CD14-positive monocyte (primary cell): ENCODE measurements around the gene SECISBP2. TPM values are rescaled to one million over a fixed set of nuclear protein-coding genes. Genes with fewer than 3 reads are reported as not detected.

Source experiments
- DNase-seq, 3 donors: peaks; one replicate each; pipeline ENCODE4 v3.0.0-alpha.2; 2011 to 2022
- H2AFZ ChIP-seq: 2 replicates; pipeline ENCODE4 v1.6.0; 2012; ENCODE audit warnings: mild to moderate bottlenecking, low read depth, low read length, inconsistent platforms; ENCODE audit not compliant: insufficient read depth, poor library complexity, severe bottlenecking
- H3K27ac ChIP-seq, 2 donors: 1 replicate in 1 of 2; 2 replicates in 1 of 2; pipeline ENCODE4 v1.5.1; 2012 to 2013; ENCODE audit warnings: low read length in 2 of 2, control low read depth in 1 of 2, inconsistent platforms in 1 of 2, low read depth in 1 of 2, mild to moderate bottlenecking in 1 of 2
- H3K27me3 ChIP-seq, 2 donors: one replicate each; pipeline versions ENCODE4 v1.6.0 to v1.6.1; 2011 to 2013; ENCODE audit warnings: low read length in 2 of 2; ENCODE audit not compliant: control insufficient read depth in 2 of 2, insufficient read depth in 2 of 2
- H3K36me3 ChIP-seq, 2 donors: replicated peaks in 1 of 2; 1 replicate in 1 of 2; 2 replicates in 1 of 2; pipeline versions ENCODE4 v1.5.1 to v1.6.1; 2012 to 2013; ENCODE audit warnings: low read length in 2 of 2, control low read depth in 1 of 2, inconsistent platforms in 1 of 2, mild to moderate bottlenecking in 1 of 2; ENCODE audit not compliant: insufficient read depth in 2 of 2, control insufficient read depth in 1 of 2
- H3K4me1 ChIP-seq, 2 donors: 1 replicate in 1 of 2; 2 replicates in 1 of 2; pipeline versions ENCODE4 v1.5.1 to v1.6.1; 2012 to 2013; ENCODE audit warnings: low read length in 2 of 2, control low read depth in 1 of 2, inconsistent platforms in 1 of 2, mild to moderate bottlenecking in 1 of 2, moderate library complexity in 1 of 2; ENCODE audit not compliant: insufficient read depth in 2 of 2, control insufficient read depth in 1 of 2
- H3K4me2 ChIP-seq: replicated peaks from 2 replicates; pipeline ENCODE3; 2012; ENCODE audit warnings: low read length, moderate library complexity, mild to moderate bottlenecking; ENCODE audit not compliant: poor library complexity, severe bottlenecking; ENCODE audit errors: extremely low read depth
- H3K4me3 ChIP-seq, 3 experiments: fragments of 200-600 bp in 1 of 3; sonication (generic) in 1 of 3; replicated peaks in 1 of 3; 1 replicate in 2 of 3; 2 replicates in 1 of 3; pipeline ENCODE4 v1.5.1; 2011 to 2013; ENCODE audit warnings: low read length in 3 of 3, mild to moderate bottlenecking in 3 of 3, control low read depth in 2 of 3, low read depth in 2 of 3, inconsistent platforms in 1 of 3, moderate library complexity in 1 of 3
- H3K79me2 ChIP-seq: 2 replicates; pipeline ENCODE4 v1.6.0; 2012; ENCODE audit warnings: mild to moderate bottlenecking, control low read depth, inconsistent platforms, low read length, moderate library complexity; ENCODE audit not compliant: insufficient read depth
- H3K9ac ChIP-seq: 2 replicates; pipeline ENCODE4 v1.6.0; 2017; ENCODE audit warnings: low read length, mild to moderate bottlenecking; ENCODE audit not compliant: insufficient read depth, poor library complexity, severe bottlenecking
- H3K9me3 ChIP-seq, 2 donors: replicated peaks in 1 of 2; 1 replicate in 1 of 2; 2 replicates in 1 of 2; pipeline versions ENCODE4 v1.5.1 to v1.6.1; 2012 to 2013; ENCODE audit warnings: low read length in 2 of 2, control low read depth in 1 of 2; ENCODE audit not compliant: control insufficient read depth in 1 of 2, insufficient read depth in 1 of 2
- H4K20me1 ChIP-seq: 2 replicates; pipeline ENCODE4 v1.6.0; 2012; ENCODE audit warnings: mild to moderate bottlenecking, low read length, control low read depth, moderate library complexity; ENCODE audit not compliant: insufficient read depth
- H3K27ac Mint-ChIP-seq, 7 donors: one replicate each; pipeline ENCODE4 v1.8.0; 2020; ENCODE audit warnings: mild to moderate bottlenecking in 7 of 7, mixed read lengths in 7 of 7, moderate library complexity in 6 of 7, inconsistent platforms in 2 of 7
- H3K27me3 Mint-ChIP-seq, 3 donors: one replicate each; pipeline ENCODE4 v1.8.0; 2021 to 2022; ENCODE audit warnings: low read depth in 3 of 3, mild to moderate bottlenecking in 3 of 3, mixed read lengths in 3 of 3, moderate library complexity in 3 of 3, inconsistent platforms in 1 of 3
- H3K36me3 Mint-ChIP-seq, 2 donors: one replicate each; pipeline ENCODE4 v1.8.0; 2020; ENCODE audit warnings: mixed read lengths in 2 of 2, inconsistent platforms in 1 of 2, mild to moderate bottlenecking in 1 of 2
- H3K4me1 Mint-ChIP-seq: one replicate; pipeline ENCODE4 v1.8.0; 2020; ENCODE audit warnings: mild to moderate bottlenecking, mixed read lengths
- H3K4me3 Mint-ChIP-seq, 2 donors: one replicate each; pipeline ENCODE4 v1.8.0; 2020; ENCODE audit warnings: mild to moderate bottlenecking in 2 of 2, mixed read lengths in 2 of 2, moderate library complexity in 1 of 2
- H3K9me3 Mint-ChIP-seq, 7 donors: one replicate each; pipeline ENCODE4 v1.8.0; 2020 to 2022; ENCODE audit warnings: mixed read lengths in 7 of 7, mild to moderate bottlenecking in 6 of 7, moderate library complexity in 6 of 7, inconsistent platforms in 2 of 7
- CTCF ChIP-seq: fragments of 200-600 bp; IDR thresholded peaks from one replicate; pipeline ENCODE4 v1.8.0; 2022; ENCODE audit warnings: antibody characterized with exemption, mild to moderate bottlenecking
- WGBS: methylation state at CpG from one replicate; pipeline ENCODE4 v1.1.5; 2013; ENCODE audit warnings: missing lambda C conversion rate; ENCODE audit not compliant: insufficient coverage; 5-methylcytosine and 5-hydroxymethylcytosine counted together
- intact Hi-C, 2 donors: fragments of 100-400 bp; cut with micrococcal nuclease; formaldehyde crosslinking; loops; one replicate each; pipeline versions ENCODE4 v1.15.0 to v1.15.1; 2023
- polyA plus RNA-seq, 3 donors: library from polyadenylated mRNA; depleted of rRNA in 1 of 3; unstranded in 2 of 3; stranded (reverse) in 1 of 3; fragments of 300-500 nt in 2 of 3; fragments of >200 nt in 1 of 3; fragmentation: Illumina TruSeq in 2 of 3; gene quantifications; 1 replicate in 2 of 3; 2 replicates in 1 of 3; pipeline ENCODE4 v1.2.3, GENCODE V29; 2012 to 2021

SECISBP2 gene
- polyA plus RNA-seq, 3 donors: 8.6 to 51.4 (median 9.8) TPM

GRCh38 chr9:89374176-89374575 is 55.9 kb downstream of the SECISBP2 start:
- Mint-ChIP-seq H3K36me3 (peaks cover 30 to 41% of the 10 kb centered on the region in 2 donors), H3K4me3 (no peak overlapping the region), H3K27me3 (no peaks in the 10 kb centered on the region), H3K4me1 (peaks cover 27% of the 10 kb centered on the region), H3K27ac (peak overlapping the region in 4 of 7 donors; percentile 4 to 49 (median 44)), H3K9me3 (peaks cover 0 to 2% (median 0%) of the 10 kb centered on the region in 7 donors)
- Histone ChIP-seq H3K4me1 (peaks cover 14 to 21% of the 10 kb centered on the region in 2 donors), H3K27ac (peak overlapping the region; percentile 18 to 40), H2AFZ (no peak overlapping the region), H4K20me1 (peaks cover 28% of the 10 kb centered on the region), H3K36me3 (peaks cover 31 to 68% of the 10 kb centered on the region in 2 donors), H3K9me3 (no peaks in the 10 kb centered on the region), H3K4me2 (no peak overlapping the region), H3K4me3 (no peak overlapping the region), H3K9ac (no peak overlapping the region), H3K79me2 (peaks cover 7% of the 10 kb centered on the region), H3K27me3 (no peaks in the 10 kb centered on the region)
- 26% methylated on average over 3 of the region's 4 CpGs for WGBS
- no peak for TF ChIP-seq CTCF
- DNase-seq: no peak
- intact Hi-C loops: no loop called here

- intact Hi-C loops: loop anchor here in 1 of 2 donors (5.0 kb wide), 1 partner anchor 182 kb away; no protein-coding TSS in a partner anchor
- H3K4me1 ChIP-seq: peaks cover 25 to 32% of the 10 kb centered on the region in 2 donors
- H3K27ac ChIP-seq: peak overlapping the region; percentile 23 to 54
- peaks cover 0 to 2% (median 0%) of the 10 kb centered on the region in 7 donors for H3K9me3 Mint-ChIP-seq
- peak overlapping the region in 1 of 2 donors; percentile 39 for H3K4me3 Mint-ChIP-seq
- WGBS: 41% methylated on average over 6 of the region's 8 CpGs
- no peaks in the 10 kb centered on the region for H3K9me3 ChIP-seq
- no peak overlapping the region for H3K4me3 ChIP-seq
- no peak overlapping the region for H3K9ac ChIP-seq
- H3K27ac Mint-ChIP-seq: peak overlapping the region; percentile 40 to 77 (median 68)
- no peak overlapping the region for H2AFZ ChIP-seq
- H3K79me2 ChIP-seq: peaks cover 7% of the 10 kb centered on the region
- peaks cover 38% of the 10 kb centered on the region for H3K4me1 Mint-ChIP-seq
- no peak overlapping the region for H3K4me2 ChIP-seq
- H3K27me3 Mint-ChIP-seq: no peaks in the 10 kb centered on the region
- peaks cover 34 to 42% of the 10 kb centered on the region in 2 donors for H3K36me3 Mint-ChIP-seq
- H3K36me3 ChIP-seq: peaks cover 32 to 60% of the 10 kb centered on the region in 2 donors
- DNase-seq: peak in 1 of 3 donors; percentile 6
- no peaks in the 10 kb centered on the region for H3K27me3 ChIP-seq
- peaks cover 25% of the 10 kb centered on the region for H4K20me1 ChIP-seq
- no peak for TF ChIP-seq CTCF
Observed at GRCh38 chr9:89375191-89375760, 57.0 kb downstream of the SECISBP2 start.
